GM21619 (cell line): Measurements from ENCODE around the gene STARD3.
"Not testable (repeated sequence)": the region's sequence is repeated elsewhere in the genome, so short reads cannot be mapped to it uniquely, and the experiment has no call there.

Source experiments
- ATAC-seq: cut with Tn5 transposase; IDR thresholded peaks from one replicate; pipeline ENCODE4 v1.9.1; 2021; ENCODE audit not compliant: unreplicated experiment

STARD3 gene

DNA sequence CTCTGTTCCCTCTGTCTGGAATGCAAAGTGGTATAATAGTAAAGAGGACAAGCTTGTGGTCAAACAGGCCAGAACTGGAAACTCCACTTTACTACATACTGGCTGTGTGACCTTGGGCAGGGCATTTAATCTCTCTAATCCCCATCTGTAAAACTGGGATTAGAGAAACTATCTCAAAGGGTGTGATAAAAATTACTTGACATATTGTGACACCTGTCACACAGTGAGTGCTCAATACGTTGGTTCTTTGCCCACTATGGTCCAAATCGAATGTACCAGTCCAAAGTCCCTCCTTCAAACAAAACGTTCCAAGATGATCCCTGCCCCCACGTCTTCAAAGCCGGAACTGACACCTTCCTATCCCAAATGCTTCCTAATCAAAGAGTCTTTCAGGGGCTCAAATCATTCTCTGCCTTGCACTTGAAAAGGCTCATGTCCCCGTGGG, 50.2 kb downstream of the STARD3 start:
- no peak for ATAC-seq

DNA sequence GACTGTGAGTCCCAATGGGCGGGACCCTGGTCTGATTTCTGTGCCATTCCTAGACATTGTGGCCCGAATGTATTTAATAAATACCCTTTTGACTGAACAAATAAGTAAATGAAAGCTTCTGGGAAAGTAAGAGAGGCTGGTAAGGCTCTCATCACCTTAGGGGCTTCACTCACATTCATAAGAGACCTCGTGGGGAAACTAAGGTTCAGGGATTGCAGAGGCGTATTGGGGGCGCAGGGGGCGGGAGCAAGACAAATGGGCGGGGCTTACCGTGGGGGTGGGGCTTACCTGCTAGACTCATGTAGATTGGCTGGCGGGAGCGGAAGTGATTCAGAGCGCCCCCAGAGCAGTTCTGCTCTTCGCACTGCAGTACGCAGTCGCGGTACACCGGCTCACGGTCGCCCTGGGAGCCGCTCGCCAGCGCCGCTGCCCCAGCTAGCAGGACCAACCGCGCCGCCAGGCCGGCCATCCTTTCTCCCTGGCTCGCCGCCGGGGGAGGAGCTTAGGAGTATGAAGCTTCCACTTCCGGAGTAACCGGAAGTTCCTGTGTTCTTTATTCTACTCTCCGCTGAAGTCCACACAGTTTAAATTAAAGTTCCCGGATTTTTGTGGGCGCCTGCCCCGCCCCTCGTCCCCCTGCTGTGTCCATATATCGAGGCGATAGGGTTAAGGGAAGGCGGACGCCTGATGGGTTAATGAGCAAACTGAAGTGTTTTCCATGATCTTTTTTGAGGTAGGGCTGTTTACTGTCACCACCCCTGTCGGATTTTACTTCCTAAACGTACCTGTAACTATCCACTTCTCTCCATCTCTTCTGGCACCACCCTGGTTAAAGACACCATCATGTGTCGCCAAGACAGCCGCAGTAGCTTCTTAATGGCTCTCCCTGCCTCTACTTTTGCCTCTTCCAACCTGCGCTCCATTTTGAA, 50.9 kb downstream of the STARD3 start, which contains the start of gene PGAP3:
TSS of gene PGAP3 (minus strand) at position 512 of the 929 bp plus-strand sequence. CDS start at position 469, 43 bp downstream.
- peak; percentile 81 for ATAC-seq

DNA sequence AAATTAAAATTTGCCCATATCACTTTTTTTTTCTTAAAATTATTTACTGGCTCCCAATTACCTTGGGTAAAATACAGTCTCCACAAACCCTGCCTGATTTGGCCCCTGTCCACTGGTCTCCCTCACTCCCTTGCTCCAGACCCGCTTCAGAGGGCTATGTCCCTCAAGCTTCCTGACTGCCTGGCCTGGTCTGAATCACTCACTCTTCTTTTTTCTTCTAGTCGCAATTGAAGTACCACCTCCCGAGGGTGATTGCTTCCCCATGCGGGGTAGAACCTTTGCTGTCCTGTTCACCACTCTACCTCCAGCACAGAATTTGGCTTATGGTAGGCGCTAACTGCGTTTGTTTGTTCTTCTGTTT, 51.5 kb downstream of the STARD3 start:
- no peak for ATAC-seq

DNA sequence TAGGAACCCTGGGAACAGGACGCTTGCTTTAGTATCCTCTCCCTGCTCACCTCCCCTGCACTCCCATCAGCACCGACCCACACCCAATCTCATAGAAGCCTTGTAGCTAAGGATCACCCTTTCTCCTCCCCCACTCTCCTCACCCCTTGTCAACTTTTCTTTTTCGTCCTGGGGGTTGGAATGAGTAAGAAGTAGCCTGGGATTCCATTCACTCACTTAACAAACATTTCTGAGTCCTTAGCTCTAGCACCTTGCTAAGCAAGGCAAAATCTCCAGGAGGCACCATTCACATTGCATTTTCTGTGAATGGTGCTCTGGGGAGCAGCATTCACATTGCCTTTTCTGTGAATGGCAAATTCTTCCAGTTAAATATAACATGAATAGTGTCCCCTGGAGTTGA, 52.0 kb downstream of the STARD3 start:
- no peak for ATAC-seq

DNA sequence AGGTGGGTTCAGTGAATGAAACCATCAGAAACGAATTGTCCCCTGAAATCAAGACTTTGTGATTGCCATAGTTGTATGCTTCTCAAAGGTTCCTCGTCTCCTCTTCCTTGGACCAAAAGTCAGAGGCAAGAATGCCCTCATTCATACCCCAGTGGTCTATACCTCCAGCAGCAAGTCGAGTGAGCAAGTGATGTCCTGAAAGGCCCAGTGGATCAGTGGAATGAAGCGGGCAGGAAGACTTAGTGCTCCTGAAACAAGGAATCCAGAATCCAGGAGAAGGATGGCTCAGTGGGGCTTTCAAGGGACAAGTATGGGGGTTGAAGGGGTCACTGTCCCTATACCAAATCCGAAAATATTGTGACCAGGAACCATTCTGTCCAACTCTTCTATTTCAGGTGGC, 57.6 kb downstream of the STARD3 start:
- ATAC-seq: no peak

DNA sequence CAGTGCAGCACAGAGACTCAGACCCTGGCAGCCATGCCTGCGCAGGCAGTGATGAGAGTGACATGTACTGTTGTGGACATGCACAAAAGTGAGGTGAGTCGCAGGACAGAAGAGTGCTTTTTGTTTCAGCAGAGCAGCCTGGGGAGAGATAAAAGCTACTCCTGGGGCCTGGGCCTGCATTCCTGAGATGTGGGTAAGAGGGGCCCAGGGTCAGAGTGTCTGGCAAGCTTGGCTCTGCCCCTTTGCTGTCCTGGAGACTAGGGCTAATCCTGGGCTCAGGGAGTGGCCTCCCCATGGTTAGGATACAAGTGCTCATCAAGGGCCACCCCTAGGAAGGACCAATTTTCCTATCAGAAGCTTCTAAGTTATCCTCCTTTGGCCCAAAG, 58.1 kb downstream of the STARD3 start:
- no peak for ATAC-seq

DNA sequence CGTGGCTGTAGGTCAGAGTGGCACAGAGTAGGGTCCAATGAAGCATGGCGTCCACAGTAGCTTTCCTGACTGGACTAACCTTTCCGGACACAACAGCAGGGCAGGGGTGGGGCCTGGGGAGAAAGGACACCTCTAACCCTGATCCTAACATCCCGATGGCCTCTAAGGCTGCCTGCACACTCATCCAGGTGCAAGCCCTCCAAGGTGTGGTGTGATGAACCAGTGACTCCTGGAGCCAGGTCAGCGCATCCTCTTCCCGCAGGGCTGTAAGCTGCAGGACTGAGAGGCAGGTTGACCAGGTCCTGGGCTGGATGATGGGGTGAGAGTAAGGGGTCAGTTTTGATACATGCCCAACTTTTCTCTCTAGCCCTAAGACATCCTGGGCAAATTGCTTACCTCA, 59.8 kb downstream of the STARD3 start:
- no peak for ATAC-seq

DNA sequence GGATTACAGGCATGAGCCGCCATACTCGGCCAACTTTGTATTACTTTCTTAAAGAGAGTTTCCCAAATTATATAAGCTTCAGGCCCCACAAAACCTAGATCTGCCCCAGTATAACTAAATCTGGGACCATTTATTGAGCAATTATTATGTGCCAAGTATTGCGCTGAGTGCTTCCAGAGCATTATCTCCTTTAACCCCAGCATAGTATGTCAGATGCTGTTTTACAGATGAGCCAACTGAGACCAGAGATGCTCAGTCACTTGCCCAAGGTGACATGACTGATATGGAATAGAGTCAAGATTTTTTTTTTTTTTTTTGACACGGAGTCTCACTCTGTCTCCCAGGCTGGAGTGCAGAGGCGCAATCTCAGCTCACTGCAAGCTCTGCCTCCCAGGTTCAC, 61.0 kb downstream of the STARD3 start:
- ATAC-seq: no peak

DNA sequence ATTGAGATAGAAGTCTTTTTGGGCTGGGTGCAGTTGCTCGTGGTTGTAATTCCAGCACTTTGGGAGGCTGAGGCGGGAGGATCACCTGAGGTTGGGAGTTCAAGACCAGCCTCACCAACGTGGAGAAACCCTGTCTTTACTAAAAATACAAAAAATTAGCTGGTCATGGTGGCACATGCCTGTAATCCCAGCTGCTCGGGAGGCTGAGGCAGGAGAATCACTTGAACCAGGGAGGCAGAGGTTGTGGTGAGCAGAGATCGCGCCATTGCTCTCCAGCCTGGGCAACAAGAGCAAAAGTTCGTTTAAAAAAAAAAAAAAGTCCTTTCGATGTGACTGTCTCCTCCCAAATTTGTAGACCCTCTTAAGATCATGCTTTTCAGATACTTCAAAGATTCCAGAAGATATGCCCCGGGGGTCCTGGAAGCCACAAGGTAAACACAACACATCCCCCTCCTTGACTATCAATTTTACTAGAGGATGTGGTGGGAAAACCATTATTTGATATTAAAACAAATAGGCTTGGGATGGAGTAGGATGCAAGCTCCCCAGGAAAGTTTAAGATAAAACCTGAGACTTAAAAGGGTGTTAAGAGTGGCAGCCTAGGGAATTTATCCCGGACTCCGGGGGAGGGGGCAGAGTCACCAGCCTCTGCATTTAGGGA, 62.3 kb downstream of the STARD3 start:
- ATAC-seq: not testable (repeated sequence)

DNA sequence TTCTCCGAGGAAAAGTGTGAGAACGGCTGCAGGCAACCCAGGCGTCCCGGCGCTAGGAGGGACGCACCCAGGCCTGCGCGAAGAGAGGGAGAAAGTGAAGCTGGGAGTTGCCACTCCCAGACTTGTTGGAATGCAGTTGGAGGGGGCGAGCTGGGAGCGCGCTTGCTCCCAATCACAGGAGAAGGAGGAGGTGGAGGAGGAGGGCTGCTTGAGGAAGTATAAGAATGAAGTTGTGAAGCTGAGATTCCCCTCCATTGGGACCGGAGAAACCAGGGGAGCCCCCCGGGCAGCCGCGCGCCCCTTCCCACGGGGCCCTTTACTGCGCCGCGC, 62.8 kb downstream of the STARD3 start, which contains the start of gene ERBB2:
TSS of gene ERBB2 (plus strand) at position 247 of the 330 bp plus-strand sequence. CDS start 175 bp downstream, outside the sequence.
- ATAC-seq: no peak

DNA sequence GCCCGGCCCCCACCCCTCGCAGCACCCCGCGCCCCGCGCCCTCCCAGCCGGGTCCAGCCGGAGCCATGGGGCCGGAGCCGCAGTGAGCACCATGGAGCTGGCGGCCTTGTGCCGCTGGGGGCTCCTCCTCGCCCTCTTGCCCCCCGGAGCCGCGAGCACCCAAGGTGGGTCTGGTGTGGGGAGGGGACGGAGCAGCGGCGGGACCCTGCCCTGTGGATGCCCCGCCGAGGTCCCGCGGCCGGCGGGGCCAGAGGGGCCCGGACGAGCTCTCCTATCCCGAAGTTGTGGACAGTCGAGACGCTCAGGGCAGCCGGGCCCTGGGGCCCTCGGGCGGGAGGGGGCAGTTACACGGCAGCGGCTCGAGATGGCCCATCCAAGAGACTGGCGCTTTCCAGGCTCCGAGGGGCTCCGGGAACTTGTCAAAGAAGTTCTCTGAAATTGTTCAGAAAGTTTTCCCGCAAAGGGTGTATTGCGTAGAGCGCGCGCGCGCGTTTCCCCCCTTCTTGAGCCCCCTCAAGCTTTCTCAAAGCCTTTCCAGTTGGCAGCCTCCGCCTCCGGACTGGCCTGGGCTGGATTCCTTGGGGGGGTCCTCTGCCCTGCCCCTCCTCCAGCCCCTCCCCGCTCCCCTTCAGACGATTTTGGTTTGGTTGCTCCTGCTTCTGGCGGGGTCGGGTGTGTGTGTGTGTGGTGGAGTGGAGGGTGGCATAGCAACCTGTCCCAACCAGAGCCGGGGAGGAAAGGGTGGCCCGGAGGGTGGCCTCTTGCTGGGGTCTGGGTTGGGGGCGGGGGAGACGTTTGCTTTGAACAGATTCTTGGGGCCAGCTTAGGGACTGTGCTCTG, 63.4 kb downstream of the STARD3 start:
- ATAC-seq: no peak

DNA sequence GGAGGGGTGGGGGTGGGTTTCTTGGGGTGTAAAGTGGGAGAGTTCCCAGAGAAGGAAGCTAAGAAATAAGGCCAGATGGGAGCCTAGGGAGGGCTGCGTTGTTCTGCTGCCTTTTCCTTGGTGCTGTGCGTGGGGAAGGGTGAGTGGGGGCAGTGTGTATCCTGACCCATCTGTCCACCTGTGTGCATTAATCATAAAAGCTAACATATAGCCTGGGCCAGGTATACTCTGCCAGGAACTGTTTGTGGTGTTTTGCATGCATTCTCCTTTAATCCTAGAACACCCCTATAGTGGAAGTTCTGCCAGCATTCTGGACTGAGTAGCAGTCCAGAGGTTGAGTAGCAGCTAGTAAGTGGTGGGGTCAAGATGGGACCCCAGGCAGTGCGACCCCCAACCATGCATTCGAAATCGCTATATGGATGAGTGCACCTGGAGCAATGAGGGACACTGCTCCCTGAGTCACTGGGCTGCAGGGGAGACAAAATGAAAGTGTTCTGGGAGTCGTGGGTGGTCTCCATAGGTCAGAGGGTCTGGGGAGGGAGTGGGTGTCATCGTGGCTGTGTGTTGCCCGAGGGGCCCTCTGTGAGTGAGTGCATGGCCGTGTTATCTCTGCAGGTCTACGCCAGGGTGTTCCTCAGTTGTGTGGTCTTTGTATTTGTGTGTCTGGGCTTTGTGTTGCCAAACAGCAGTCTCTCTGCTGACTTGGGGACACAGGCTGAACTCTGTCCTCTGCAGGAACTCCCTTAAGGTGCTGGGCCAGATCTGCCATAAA, 64.3 kb downstream of the STARD3 start:
- no peak for ATAC-seq

DNA sequence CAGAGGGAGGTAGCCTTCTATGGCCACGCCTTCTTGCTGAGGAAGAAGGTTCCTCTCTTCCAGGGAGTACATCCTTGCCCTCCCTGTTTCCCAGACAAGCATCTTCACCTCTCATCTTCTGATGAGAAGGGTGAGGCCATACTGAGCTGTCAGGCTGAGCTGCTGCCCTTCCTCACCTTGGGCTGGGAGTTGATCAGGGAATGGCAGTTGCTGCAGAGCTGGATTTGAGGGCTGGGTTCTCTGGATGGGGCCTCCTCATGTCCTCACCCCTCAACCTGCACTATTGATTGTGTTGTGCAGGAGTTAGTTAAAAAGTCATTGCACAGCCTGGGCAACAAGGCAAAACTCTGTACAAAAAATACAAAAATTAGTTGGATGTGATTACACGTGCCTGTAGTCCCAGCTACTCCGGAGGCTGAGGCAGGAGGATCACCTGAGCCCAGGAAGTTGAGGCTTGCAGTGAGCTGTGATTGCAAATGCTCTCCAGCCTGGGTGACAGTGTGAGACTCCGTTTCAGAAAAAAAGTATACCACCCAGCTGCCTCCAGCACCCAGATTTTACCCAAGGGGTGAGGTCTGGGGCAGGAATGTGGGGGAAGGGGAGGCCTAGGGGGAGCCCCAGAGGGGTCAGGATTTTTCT, 65.0 kb downstream of the STARD3 start:
- ATAC-seq: no peak

DNA sequence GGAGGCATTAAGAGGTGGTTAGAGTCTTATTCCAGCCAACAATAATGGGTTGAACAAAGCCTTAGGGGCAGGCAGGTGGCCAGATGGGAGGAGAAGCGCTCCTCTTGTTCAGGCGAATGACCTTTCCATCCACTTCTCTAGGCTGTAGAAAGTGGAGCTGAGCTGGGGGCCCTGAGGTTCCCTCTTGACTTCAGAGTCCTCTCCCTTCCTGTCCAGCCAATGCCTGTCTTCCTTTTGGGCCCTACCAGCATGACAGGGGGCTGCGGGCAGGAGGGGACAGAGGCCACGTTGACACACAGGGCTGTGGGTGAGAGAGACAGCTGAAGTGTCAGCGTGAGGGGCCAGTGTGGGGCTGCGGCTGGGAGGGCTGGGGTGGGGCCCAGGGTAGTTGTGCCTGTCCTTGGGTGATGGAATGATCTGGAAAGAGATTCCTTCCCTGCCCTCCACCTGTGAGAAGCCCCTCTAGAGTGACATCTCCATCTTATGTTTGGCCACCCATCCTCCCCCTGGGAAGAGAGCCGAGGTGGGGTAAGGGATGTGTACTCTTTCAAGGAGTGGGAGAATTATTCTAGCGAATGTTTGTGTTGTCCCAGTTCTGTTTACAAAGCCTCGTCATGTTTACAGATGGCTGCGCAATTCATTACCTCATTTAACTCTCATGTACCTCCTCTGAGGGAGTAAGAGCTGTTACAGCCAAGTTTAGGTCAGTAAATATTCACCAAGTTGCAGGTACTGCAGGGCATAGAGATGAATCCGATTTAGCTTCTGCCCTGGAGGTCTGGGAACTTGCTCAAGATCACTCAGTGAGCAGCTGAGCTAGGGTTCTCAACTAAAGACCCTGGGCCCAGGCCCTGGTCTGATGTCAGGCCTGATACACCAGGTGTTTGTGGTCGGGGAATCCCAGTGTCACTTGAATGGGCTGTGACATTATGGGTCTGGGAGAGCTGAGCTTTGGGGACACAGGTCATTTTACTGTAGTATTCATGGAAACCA, 66.3 kb downstream of the STARD3 start:
- no peak for ATAC-seq

DNA sequence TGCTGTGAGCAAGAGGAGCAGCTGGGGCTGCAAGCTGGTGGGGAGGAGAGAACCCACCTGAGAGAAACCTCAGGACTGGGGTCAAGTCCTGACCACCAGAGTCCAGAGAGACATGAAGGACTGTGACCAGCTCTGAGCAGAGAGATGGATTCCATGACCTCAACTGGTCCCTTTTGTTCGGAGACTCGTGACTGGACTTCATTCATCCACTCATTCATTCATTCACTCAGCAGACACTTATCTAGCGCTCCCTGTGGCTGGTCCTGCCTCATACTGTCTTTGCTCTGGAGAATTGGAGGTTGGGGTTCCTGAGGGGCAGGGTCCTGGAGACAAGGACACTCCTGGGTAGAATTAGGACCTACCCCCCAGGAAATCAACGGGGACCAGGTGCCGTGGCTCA, 67.0 kb downstream of the STARD3 start:
- no peak for ATAC-seq

DNA sequence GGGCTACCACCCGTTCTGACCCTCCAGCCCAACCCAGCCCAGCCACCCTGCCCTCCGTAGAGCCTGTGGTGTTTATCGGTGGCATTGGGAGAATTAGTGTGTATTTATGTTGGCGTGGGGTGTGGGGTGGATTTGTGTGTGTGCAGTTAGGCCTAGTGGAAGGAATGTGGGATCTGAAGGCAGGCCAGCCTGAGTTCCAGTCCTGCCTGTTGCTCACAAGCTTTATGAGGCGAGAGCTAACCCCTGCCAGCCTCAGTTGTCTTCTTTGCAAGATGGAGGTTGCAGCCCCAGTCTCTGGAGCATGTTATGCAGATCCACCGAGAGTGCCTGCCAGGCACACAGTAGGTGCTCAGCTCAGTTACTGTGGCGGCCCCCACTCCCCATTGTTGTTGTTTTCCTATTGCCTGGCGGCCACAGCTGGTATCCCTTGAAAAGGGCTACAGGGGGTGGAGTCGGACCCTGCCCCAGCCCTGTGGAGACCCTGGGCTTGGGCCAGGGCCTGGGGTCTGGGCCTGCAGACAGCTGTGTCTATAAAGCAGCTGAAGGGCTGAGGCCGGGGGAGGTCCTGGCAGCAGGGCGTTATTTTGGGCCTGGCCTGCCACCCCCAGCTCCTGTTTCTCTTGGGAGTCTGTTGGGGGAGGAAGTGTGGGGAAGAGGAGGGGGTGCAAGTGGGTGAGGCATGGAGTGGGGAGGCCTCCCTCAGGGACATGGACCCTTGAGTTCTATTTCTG, 68.0 kb downstream of the STARD3 start:
- no peak for ATAC-seq

DNA sequence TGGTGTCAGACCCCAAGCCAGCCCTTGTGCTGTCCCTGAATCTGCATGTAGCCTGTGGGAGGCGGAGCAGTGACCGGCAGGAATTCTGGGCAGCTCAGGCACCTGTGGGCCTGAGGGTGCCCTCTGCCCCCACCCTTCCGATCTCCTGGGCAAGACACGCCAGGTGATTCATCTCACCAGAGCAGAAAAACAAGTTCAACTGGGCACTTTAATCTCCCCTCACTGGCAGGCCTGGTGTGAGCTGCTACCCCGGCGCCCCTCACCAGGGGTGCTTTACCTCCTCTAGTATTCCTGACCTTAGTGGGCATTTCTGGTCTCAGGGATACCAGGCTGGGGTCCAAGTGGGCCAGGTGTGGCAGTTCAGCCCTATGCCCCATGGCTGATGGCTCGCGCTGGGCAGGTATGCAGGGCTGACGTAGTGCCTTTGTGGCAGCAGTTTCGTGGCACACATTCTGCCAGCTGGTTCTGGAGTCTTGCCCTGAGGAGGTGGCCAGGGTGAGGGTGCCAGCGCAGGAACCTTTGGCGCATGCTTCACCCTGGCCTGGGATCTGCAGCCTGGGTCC, 68.9 kb downstream of the STARD3 start:
- no peak for ATAC-seq

DNA sequence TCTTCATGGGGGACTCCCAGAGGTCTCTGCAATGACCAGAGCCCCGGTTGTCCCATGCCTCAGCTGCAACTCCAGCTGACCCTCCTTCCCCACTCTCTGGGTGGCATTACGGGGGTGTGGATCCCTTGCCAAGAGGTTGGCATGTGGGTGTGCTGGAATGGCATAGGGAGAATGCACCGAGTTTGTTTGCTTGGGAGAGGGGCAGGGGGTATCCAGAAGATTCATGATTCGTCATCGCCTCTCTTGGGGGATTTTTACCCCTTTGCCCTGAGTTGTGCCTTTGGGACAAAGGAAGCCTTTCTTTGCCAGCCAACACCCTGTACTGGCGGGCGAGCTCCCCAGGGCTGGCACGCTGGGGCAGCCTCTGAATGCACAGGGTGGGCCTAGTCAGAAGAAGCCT, 69.4 kb downstream of the STARD3 start:
- ATAC-seq: no peak
